DMS53 treated with DMSO at 0.1 percent for 48 hours (cell line): ENCODE results near the gene PHB1.
"Not testable (repeated sequence)": the region's sequence is repeated elsewhere in the genome, so short reads cannot be mapped to it uniquely, and the experiment has no call there.

Experiments used
- DNase-seq: peaks from one replicate; lab custom pipeline; 2025; ENCODE audit not compliant: unreplicated experiment; lab: John Stamatoyannopoulos, UW

Gene PHB1

GRCh38 chr17:49406421-49407061 lies 8.1 kb downstream of the PHB1 start:
- no peak for DNase-seq

GRCh38 chr17:49404906-49405305 lies 9.8 kb downstream of the PHB1 start:
- no peak for DNase-seq

GRCh38 chr17:49404361-49404760 lies 10.3 kb downstream of the PHB1 start:
- DNase-seq, result no peak

- DNase-seq, result no peak
Observed at GRCh38 chr17:49403514-49404289, 11.0 kb downstream of the PHB1 start.

GRCh38 chr17:49402706-49403105 lies 12.0 kb downstream of the PHB1 start:
- no peak for DNase-seq

GRCh38 chr17:49401971-49402611 lies 12.6 kb downstream of the PHB1 start:
- DNase-seq, result no peak

- DNase-seq, result no peak
Observed at GRCh38 chr17:49399995-49400394, 14.7 kb downstream of the PHB1 start.

GRCh38 chr17:49397586-49397985 lies 17.1 kb downstream of the PHB1 start:
- DNase-seq, result no peak

- no peak for DNase-seq
Observed at GRCh38 chr17:49393491-49394255, 21.0 kb downstream of the PHB1 start.

GRCh38 chr17:49390548-49391324 lies 23.9 kb downstream of the PHB1 start:
- DNase-seq, result peak; percentile 12

- DNase-seq, result not testable (repeated sequence)
Observed at GRCh38 chr17:49389514-49390347, 25.0 kb downstream of the PHB1 start.

- no peak for DNase-seq
Observed at GRCh38 chr17:49388692-49389513, 25.8 kb downstream of the PHB1 start.

GRCh38 chr17:49388290-49388640 lies 26.4 kb downstream of the PHB1 start:
- no peak for DNase-seq

- no peak for DNase-seq
Observed at GRCh38 chr17:49387498-49388289, 27.0 kb downstream of the PHB1 start.

- DNase-seq, result no peak
Observed at GRCh38 chr17:49386373-49386772, 28.3 kb downstream of the PHB1 start.

GRCh38 chr17:49384951-49385350 lies 29.7 kb downstream of the PHB1 start:
- no peak for DNase-seq

GRCh38 chr17:49383060-49383459 lies 31.6 kb downstream of the PHB1 start:
- no peak for DNase-seq

- no peak for DNase-seq
Observed at GRCh38 chr17:49382556-49382955, 32.1 kb downstream of the PHB1 start.
